ENCODE measurements around the gene GABARAP.

- TF ChIP-seq, protein P1, sequence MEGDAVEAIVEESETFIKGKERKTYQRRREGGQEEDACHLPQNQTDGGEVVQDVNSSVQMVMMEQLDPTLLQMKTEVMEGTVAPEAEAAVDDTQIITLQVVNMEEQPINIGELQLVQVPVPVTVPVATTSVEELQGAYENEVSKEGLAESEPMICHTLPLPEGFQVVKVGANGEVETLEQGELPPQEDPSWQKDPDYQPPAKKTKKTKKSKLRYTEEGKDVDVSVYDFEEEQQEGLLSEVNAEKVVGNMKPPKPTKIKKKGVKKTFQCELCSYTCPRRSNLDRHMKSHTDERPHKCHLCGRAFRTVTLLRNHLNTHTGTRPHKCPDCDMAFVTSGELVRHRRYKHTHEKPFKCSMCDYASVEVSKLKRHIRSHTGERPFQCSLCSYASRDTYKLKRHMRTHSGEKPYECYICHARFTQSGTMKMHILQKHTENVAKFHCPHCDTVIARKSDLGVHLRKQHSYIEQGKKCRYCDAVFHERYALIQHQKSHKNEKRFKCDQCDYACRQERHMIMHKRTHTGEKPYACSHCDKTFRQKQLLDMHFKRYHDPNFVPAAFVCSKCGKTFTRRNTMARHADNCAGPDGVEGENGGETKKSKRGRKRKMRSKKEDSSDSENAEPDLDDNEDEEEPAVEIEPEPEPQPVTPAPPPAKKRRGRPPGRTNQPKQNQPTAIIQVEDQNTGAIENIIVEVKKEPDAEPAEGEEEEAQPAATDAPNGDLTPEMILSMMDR (IDR thresholded peaks at IDR 0.05; ENCODE audit: poor library complexity, severe bottlenecking), result no peak
- no peak for TF ChIP-seq POLR2AphosphoS5 (IDR thresholded peaks at IDR 0.05)
- no peak for TF ChIP-seq SMC3 (conservative IDR thresholded peaks at IDR 0.05; ENCODE audit: poor library complexity)
- no peak for TF ChIP-seq TAF1 (IDR thresholded peaks at IDR 0.05; ENCODE audit: low read depth)
- no peak for TF ChIP-seq MXI1 (conservative IDR thresholded peaks at IDR 0.05; ENCODE audit: poor library complexity, severe bottlenecking)
- TF ChIP-seq EZH2 (IDR thresholded peaks at IDR 0.05; ENCODE audit: borderline replicate concordance, insufficient read depth, low read length, poor library complexity, severe bottlenecking), result no peak
- no peak for TF ChIP-seq RAD21 (conservative IDR thresholded peaks at IDR 0.05)
- no peak for TF ChIP-seq EP300 (conservative IDR thresholded peaks at IDR 0.05; ENCODE audit: poor library complexity, severe bottlenecking)
- TF ChIP-seq REST (IDR thresholded peaks at IDR 0.05; ENCODE audit: borderline replicate concordance), result no peak
These were observed 16.4 kb downstream of the GABARAP start for GRCh38 chr17:7225711-7226331.
